ENCODE results near the gene USP21. TPM values are rescaled to one million over a fixed set of nuclear protein-coding genes. Genes with fewer than 3 reads are reported as not detected.

USP21 gene
- total and polyA plus RNA-seq, 9 of the 15 experiments (the other 6 are each of a cell fraction or from before 2014, with no cell fraction given), result 4.9 to 52.4 (median 21.6) TPM

- Histone ChIP-seq H3K9me1 (ENCODE audit: control insufficient read depth, insufficient read depth, low read length) (no peaks in the 10 kb centered on the region), H3K4me1 (replicated peaks in 1 of 2; ENCODE audit: control insufficient read depth in 2 of 2, insufficient read depth in 2 of 2, low read length in 2 of 2) (peaks cover 3 to 15% of the 10 kb centered on the region in 2 experiments; a peak in 3 of 5 replicates), H3K4me3 (no peak overlapping the region), H3K79me2 (ENCODE audit: control insufficient read depth, insufficient read depth, low read length) (peaks cover 52% of the 10 kb centered on the region), H3K36me3 (ENCODE audit: control insufficient read depth, insufficient read depth, low read length) (peaks cover 60% of the 10 kb centered on the region), H3K27ac (ENCODE audit: extremely low read depth, low read depth, low read length) (no peak overlapping the region), H3K9ac (ENCODE audit: insufficient read depth in 1 of 2, low read depth in 2 of 2, low read length in 2 of 2) (no peak overlapping the region; a peak in 1 of 4 replicates), H3K27me3 (ENCODE audit: control insufficient read depth in 2 of 2, insufficient read depth in 2 of 2, low read length in 2 of 2) (no peaks in the 10 kb centered on the region), H2AFZ (ENCODE audit: low read depth, low read length) (no peak overlapping the region), H3K4me2 (ENCODE audit: insufficient read depth, low read length) (no peak overlapping the region), H3K9me3 (replicated peaks; ENCODE audit: control insufficient read depth, insufficient read depth, low read depth, low read length) (no peaks in the 10 kb centered on the region), H4K20me1 (replicated peaks; ENCODE audit: control insufficient read depth, insufficient read depth, low read length) (peaks cover 3% of the 10 kb centered on the region; the same call in 1 of the 2 replicates)
- in situ Hi-C loops (cut with MboI), result no loop called here
- ChIA-PET POLR2A (interaction anchor here (0.6 to 3.1 kb wide), 4 partner anchors 11 to 1040 kb away, joined by 3 to 39 read pairs (median 6); partner anchors contain the start of genes NIT1 and PFDN2), CTCF (ENCODE audit: low intra/inter-chr PET ratio) (no interaction called here)
- ATAC-seq, result no peak
- FAIRE-seq, result no peak
- 62% methylated on average over 4 of the region's 4 CpGs for WGBS (ENCODE audit: insufficient coverage, low coverage, missing lambda C conversion rate)
- DNase-seq (ENCODE audit: extremely low read depth in 1 of 4, low spot score in 3 of 4), result peak in 1 of 4 experiments; percentile 15
- intact Hi-C loops (cut with micrococcal nuclease), result no loop called here
- no TSS peak for BruUV-seq (replicated peaks)
- no peak for TF ChIP-seq ZFP36 (IDR thresholded peaks at IDR 0.05; ENCODE audit: low read depth, low read length, partially characterized antibody)
- TF ChIP-seq XRCC5 (IDR thresholded peaks at IDR 0.05; ENCODE audit: low read depth, low read length), result no peak
- TF ChIP-seq SMARCA5 (IDR thresholded peaks at IDR 0.05), result no peak
- no peak for TF ChIP-seq ZNF707 (CRISPR knock-in tag; conservative IDR thresholded peaks at IDR 0.05)
- TF ChIP-seq, protein P1, sequence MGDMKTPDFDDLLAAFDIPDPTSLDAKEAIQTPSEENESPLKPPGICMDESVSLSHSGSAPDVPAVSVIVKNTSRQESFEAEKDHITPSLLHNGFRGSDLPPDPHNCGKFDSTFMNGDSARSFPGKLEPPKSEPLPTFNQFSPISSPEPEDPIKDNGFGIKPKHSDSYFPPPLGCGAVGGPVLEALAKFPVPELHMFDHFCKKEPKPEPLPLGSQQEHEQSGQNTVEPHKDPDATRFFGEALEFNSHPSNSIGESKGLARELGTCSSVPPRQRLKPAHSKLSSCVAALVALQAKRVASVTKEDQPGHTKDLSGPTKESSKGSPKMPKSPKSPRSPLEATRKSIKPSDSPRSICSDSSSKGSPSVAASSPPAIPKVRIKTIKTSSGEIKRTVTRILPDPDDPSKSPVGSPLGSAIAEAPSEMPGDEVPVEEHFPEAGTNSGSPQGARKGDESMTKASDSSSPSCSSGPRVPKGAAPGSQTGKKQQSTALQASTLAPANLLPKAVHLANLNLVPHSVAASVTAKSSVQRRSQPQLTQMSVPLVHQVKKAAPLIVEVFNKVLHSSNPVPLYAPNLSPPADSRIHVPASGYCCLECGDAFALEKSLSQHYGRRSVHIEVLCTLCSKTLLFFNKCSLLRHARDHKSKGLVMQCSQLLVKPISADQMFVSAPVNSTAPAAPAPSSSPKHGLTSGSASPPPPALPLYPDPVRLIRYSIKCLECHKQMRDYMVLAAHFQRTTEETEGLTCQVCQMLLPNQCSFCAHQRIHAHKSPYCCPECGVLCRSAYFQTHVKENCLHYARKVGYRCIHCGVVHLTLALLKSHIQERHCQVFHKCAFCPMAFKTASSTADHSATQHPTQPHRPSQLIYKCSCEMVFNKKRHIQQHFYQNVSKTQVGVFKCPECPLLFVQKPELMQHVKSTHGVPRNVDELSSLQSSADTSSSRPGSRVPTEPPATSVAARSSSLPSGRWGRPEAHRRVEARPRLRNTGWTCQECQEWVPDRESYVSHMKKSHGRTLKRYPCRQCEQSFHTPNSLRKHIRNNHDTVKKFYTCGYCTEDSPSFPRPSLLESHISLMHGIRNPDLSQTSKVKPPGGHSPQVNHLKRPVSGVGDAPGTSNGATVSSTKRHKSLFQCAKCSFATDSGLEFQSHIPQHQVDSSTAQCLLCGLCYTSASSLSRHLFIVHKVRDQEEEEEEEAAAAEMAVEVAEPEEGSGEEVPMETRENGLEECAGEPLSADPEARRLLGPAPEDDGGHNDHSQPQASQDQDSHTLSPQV (IDR thresholded peaks at IDR 0.05), result no peak
- no peak for TF ChIP-seq PRMT5 (CRISPR knock-in tag; IDR thresholded peaks at IDR 0.05)
- no peak for TF ChIP-seq NFYB (IDR thresholded peaks at IDR 0.05; ENCODE audit: extremely low read depth, insufficient read length)
- TF ChIP-seq PCBP2 (IDR thresholded peaks at IDR 0.05; ENCODE audit: low read depth, low read length, poor library complexity, severe bottlenecking), result no peak
- no peak for TF ChIP-seq STAG1 (CRISPR knock-in tag; IDR thresholded peaks at IDR 0.05; ENCODE audit: borderline replicate concordance)
- TF ChIP-seq ZNF586 (CRISPR knock-in tag; conservative IDR thresholded peaks at IDR 0.05), result no peak
- TF ChIP-seq ASH1L (IDR thresholded peaks at IDR 0.05; ENCODE audit: borderline replicate concordance, low read depth, partially characterized antibody), result no peak
- TF ChIP-seq ZNF140 (CRISPR knock-in tag; IDR thresholded peaks at IDR 0.05), result no peak
- TF ChIP-seq NR2C2 (CRISPR knock-in tag; IDR thresholded peaks at IDR 0.05), result no peak
- TF ChIP-seq NR2C2 (tag; IDR thresholded peaks at IDR 0.05), result no peak
- no peak for TF ChIP-seq CHD2 (IDR thresholded peaks at IDR 0.05; ENCODE audit: low read depth, low read length)
- TF ChIP-seq SNIP1 (IDR thresholded peaks at IDR 0.05; ENCODE audit: low read depth), result no peak
- TF ChIP-seq, protein P2, sequence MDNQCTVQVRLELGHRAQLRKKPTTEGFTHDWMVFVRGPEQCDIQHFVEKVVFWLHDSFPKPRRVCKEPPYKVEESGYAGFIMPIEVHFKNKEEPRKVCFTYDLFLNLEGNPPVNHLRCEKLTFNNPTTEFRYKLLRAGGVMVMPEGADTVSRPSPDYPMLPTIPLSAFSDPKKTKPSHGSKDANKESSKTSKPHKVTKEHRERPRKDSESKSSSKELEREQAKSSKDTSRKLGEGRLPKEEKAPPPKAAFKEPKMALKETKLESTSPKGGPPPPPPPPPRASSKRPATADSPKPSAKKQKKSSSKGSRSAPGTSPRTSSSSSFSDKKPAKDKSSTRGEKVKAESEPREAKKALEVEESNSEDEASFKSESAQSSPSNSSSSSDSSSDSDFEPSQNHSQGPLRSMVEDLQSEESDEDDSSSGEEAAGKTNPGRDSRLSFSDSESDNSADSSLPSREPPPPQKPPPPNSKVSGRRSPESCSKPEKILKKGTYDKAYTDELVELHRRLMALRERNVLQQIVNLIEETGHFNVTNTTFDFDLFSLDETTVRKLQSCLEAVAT (IDR thresholded peaks at IDR 0.05), result no peak
- no peak for TF ChIP-seq DNMT1 (IDR thresholded peaks at IDR 0.05)
These were observed 30.5 kb upstream of the USP21 start for GRCh38 chr1:161128591-161129420.
